Activated CD8-positive, alpha-beta memory T cell treated with anti-CD3 and anti-CD28 coated beads, Interleukin-2, amount 10 ng/mL, durations not matched to agents 7 days and 5 days (primary cell): ENCODE data around the gene BCORL1. TPM values are rescaled to one million over a fixed set of nuclear protein-coding genes. Genes with fewer than 3 reads are reported as not detected.
A peak's percentile ranks its signal among the peaks of the same experiment; 100 is the strongest.

Experiments
- ATAC-seq: fragments of 150-1000 bp; cut with Tn5 transposase; one replicate; pipeline ENCODE4 v1.10.0; 2021; ENCODE audit warnings: moderate library complexity
- CTCF ChIA-PET: fragments of 350-600 bp; sonication (Branson Sonifier 250); formaldehyde crosslinking; loops from one replicate; lab custom pipeline; 2021; ENCODE audit warnings: antibody characterized with exemption; lab: Charles Lee
- DNase-seq: peaks from one replicate; pipeline ENCODE4 v3.0.0-alpha.2; 2020
- H3K27ac Mint-ChIP-seq: one replicate; pipeline ENCODE4 v1.8.0; 2021; ENCODE audit warnings: mild to moderate bottlenecking, mixed read lengths
- H3K27me3 Mint-ChIP-seq: one replicate; pipeline ENCODE4 v1.8.0; 2021; ENCODE audit warnings: mixed read lengths
- H3K36me3 Mint-ChIP-seq: one replicate; pipeline ENCODE4 v1.8.0; 2021; ENCODE audit warnings: mild to moderate bottlenecking, mixed read lengths
- H3K4me1 Mint-ChIP-seq: one replicate; pipeline ENCODE4 v1.8.0; 2021; ENCODE audit warnings: mixed read lengths
- H3K4me3 Mint-ChIP-seq: one replicate; pipeline ENCODE4 v1.8.0; 2021; ENCODE audit warnings: mild to moderate bottlenecking, moderate library complexity, mixed read lengths
- H3K9me3 Mint-ChIP-seq: one replicate; pipeline ENCODE4 v1.8.0; 2022; ENCODE audit warnings: low read depth, mixed read lengths
- total RNA-seq, 2 experiments: library from RNA; stranded (reverse); gene quantifications; one replicate each; pipeline ENCODE4 v1.2.3, GENCODE V29; 2021

BCORL1 gene
- total RNA-seq, 2 experiments from 2014 or later = 9.1 to 10.2 TPM

GRCh38 chrX:130005089-130005807, 22.8 kb downstream of the BCORL1 start:
- no peak for ATAC-seq
- H3K36me3 Mint-ChIP-seq = peaks cover 7% of the 10 kb centered on the region
- no peak overlapping the region for H3K4me3 Mint-ChIP-seq
- DNase-seq = no peak
- H3K27me3 Mint-ChIP-seq = no peaks in the 10 kb centered on the region
- peaks cover 13% of the 10 kb centered on the region for H3K4me1 Mint-ChIP-seq
- CTCF ChIA-PET = interaction anchor here (1.2 kb wide), 1 partner anchor 22 kb away, joined by 4 read pairs; no protein-coding TSS in a partner anchor
- H3K27ac Mint-ChIP-seq = no peak overlapping the region
- H3K9me3 Mint-ChIP-seq = no peaks in the 10 kb centered on the region

DNA sequence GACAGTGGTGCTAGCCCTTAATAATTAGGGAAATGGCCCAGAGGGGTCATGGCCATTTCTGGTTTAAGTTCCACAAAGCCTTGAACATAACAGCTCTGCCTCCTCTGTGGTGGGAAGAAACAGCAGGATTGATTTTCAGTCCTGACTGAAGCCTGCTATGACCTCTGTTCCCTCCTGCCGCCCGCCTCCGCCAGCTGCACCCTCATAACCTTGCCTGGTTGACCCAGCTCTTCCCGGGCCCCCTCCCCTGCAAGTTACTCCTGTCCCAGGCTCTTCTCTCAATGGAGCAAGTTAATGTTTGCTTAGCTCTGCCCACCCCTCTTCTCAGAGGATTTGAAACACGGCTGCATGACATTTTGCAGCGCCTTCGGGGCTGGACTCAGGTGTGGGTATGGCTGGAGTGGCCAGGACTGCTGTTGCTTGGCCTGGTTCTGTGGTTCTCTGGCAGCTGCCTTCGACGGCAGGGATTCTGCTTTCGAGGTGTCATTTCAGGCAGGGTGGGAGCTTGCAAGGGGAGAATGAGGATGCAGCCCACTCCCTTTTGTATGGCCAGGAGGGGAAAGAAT, 27.3 kb downstream of the BCORL1 start:
- Mint-ChIP-seq H3K9me3 (no peaks in the 10 kb centered on the region), H3K27ac (no peak overlapping the region), H3K36me3 (peaks cover 6% of the 10 kb centered on the region), H3K27me3 (no peaks in the 10 kb centered on the region), H3K4me1 (no peaks in the 10 kb centered on the region), H3K4me3 (no peak overlapping the region)
- CTCF ChIA-PET = no interaction called here
- DNase-seq (no peak), ATAC-seq (no peak)

DNA sequence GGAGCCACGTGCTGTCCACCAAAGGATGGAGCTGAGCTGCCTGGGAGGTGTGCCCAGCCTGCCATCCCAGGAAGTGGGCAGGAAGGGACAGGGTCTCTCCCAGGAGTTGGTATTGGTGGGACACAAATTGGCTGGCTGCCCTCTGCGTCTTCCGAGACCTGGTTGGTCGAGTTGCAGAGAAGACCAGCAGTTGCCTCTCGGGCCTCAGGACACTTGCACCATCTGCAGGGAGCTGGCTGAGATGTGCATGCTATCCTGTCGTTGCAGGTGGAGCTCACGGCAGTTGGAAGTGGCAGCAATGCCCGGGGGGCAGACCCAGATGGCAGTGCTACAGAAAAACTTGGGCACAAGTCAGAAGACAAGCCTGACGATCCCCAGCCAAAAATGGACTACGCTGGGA, 30.2 kb downstream of the BCORL1 start:
- no peaks in the 10 kb centered on the region for H3K9me3 Mint-ChIP-seq

GRCh38 chrX:130013661-130014060, 31.2 kb downstream of the BCORL1 start:
- Mint-ChIP-seq H3K4me3 (no peak overlapping the region), H3K36me3 (no peaks in the 10 kb centered on the region)

More for the DNA sequence above, 30.2 kb downstream of the BCORL1 start:
- Mint-ChIP-seq H3K27me3 (no peaks in the 10 kb centered on the region), H3K4me1 (no peaks in the 10 kb centered on the region), H3K36me3 (no peaks in the 10 kb centered on the region), H3K4me3 (no peak overlapping the region), H3K27ac (no peak overlapping the region)
- DNase-seq = no peak
- CTCF ChIA-PET = interaction anchor here (1.2 kb wide), 1 partner anchor 16 kb away, joined by 4 read pairs; no protein-coding TSS in a partner anchor
- no peak for ATAC-seq

GRCh38 chrX:130014356-130014755, 31.9 kb downstream of the BCORL1 start:
- no peaks in the 10 kb centered on the region for H3K4me1 Mint-ChIP-seq
- no peak overlapping the region for H3K4me3 Mint-ChIP-seq
- ATAC-seq = no peak
- no peak for DNase-seq
- no peaks in the 10 kb centered on the region for H3K27me3 Mint-ChIP-seq
- H3K36me3 Mint-ChIP-seq = no peaks in the 10 kb centered on the region
- H3K27ac Mint-ChIP-seq = no peak overlapping the region
- CTCF ChIA-PET = no interaction called here
- no peaks in the 10 kb centered on the region for H3K9me3 Mint-ChIP-seq

More at GRCh38 chrX:130013661-130014060, 31.2 kb downstream of the BCORL1 start:
- ATAC-seq (no peak), DNase-seq (no peak)
- CTCF ChIA-PET = no interaction called here
- Mint-ChIP-seq H3K27me3 (no peaks in the 10 kb centered on the region), H3K4me1 (no peaks in the 10 kb centered on the region), H3K9me3 (no peaks in the 10 kb centered on the region), H3K27ac (no peak overlapping the region)

DNA sequence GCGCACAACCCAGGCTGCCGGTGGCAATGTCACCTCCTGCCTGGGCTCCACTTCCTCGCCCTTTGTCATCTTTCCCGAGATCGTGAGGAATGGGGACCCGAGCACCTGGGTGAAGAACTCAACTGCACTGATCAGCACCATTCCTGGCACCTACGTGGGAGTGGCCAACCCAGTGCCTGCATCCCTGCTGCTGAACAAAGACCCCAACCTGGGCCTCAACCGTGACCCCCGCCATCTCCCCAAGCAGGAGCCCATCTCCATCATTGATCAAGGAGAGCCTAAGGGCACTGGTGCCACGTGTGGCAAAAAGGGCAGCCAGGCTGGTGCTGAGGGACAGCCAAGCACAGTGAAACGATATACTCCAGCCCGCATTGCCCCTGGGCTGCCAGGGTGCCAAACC, 32.3 kb downstream of the BCORL1 start:
- no peaks in the 10 kb centered on the region for H3K4me1 Mint-ChIP-seq
- H3K36me3 Mint-ChIP-seq = no peaks in the 10 kb centered on the region
- ATAC-seq (no peak), DNase-seq (no peak)
- no peaks in the 10 kb centered on the region for H3K9me3 Mint-ChIP-seq
- no peak overlapping the region for H3K27ac Mint-ChIP-seq
- CTCF ChIA-PET = no interaction called here
- H3K4me3 Mint-ChIP-seq = no peak overlapping the region
- no peaks in the 10 kb centered on the region for H3K27me3 Mint-ChIP-seq

GRCh38 chrX:130015181-130015580, 32.7 kb downstream of the BCORL1 start:
- CTCF ChIA-PET = no interaction called here
- ATAC-seq = no peak
- H3K27ac Mint-ChIP-seq = no peak overlapping the region

GRCh38 chrX:130018143-130018542, 35.7 kb downstream of the BCORL1 start:
- H3K4me3 Mint-ChIP-seq = no peak overlapping the region
- DNase-seq (no peak), ATAC-seq (no peak)
- no peaks in the 10 kb centered on the region for H3K9me3 Mint-ChIP-seq
- H3K4me1 Mint-ChIP-seq = no peaks in the 10 kb centered on the region
- no peaks in the 10 kb centered on the region for H3K36me3 Mint-ChIP-seq
- no peak overlapping the region for H3K27ac Mint-ChIP-seq
- no peaks in the 10 kb centered on the region for H3K27me3 Mint-ChIP-seq
- CTCF ChIA-PET = interaction anchor here (2.9 kb wide), 1 partner anchor 10 kb away, joined by 14 read pairs; no protein-coding TSS in a partner anchor

More at GRCh38 chrX:130015181-130015580, 32.7 kb downstream of the BCORL1 start:
- H3K9me3 Mint-ChIP-seq = no peaks in the 10 kb centered on the region
- H3K27me3 Mint-ChIP-seq = no peaks in the 10 kb centered on the region
- H3K4me3 Mint-ChIP-seq = no peak overlapping the region
- DNase-seq = no peak
- H3K36me3 Mint-ChIP-seq = no peaks in the 10 kb centered on the region
- H3K4me1 Mint-ChIP-seq = no peaks in the 10 kb centered on the region

GRCh38 chrX:130020661-130021324, 38.4 kb downstream of the BCORL1 start:
- peaks cover 10% of the 10 kb centered on the region for H3K4me1 Mint-ChIP-seq
- DNase-seq = no peak
- no peaks in the 10 kb centered on the region for H3K9me3 Mint-ChIP-seq
- no peak overlapping the region for H3K27ac Mint-ChIP-seq
- no peak overlapping the region for H3K4me3 Mint-ChIP-seq
- H3K36me3 Mint-ChIP-seq = peaks cover 4% of the 10 kb centered on the region
- no peaks in the 10 kb centered on the region for H3K27me3 Mint-ChIP-seq
- no peak for ATAC-seq
- CTCF ChIA-PET = interaction anchor here (2.9 kb wide), 1 partner anchor 8 kb away, joined by 14 read pairs; no protein-coding TSS in a partner anchor

- H3K9me3 Mint-ChIP-seq = no peaks in the 10 kb centered on the region
- H3K27me3 Mint-ChIP-seq = no peaks in the 10 kb centered on the region
- peak; percentile 100 for ATAC-seq
- DNase-seq = peak; percentile 92
- peaks cover 13% of the 10 kb centered on the region for H3K4me1 Mint-ChIP-seq
- CTCF ChIA-PET = interaction anchor here (1.1 to 7.1 kb wide), 4 partner anchors 37 to 388 kb away, joined by 3 to 107 read pairs (median 4); no protein-coding TSS in a partner anchor
- peaks cover 7% of the 10 kb centered on the region for H3K36me3 Mint-ChIP-seq
- H3K4me3 Mint-ChIP-seq = peak overlapping the region; percentile 64
- H3K27ac Mint-ChIP-seq = peak overlapping the region; percentile 77
Observed at GRCh38 chrX:130024127-130024526, 41.7 kb downstream of the BCORL1 start.

GRCh38 chrX:130025256-130025655, 42.8 kb downstream of the BCORL1 start:
- Mint-ChIP-seq H3K4me3 (no peak overlapping the region), H3K27me3 (no peaks in the 10 kb centered on the region), H3K4me1 (peaks cover 13% of the 10 kb centered on the region), H3K36me3 (peaks cover 7% of the 10 kb centered on the region), H3K9me3 (no peaks in the 10 kb centered on the region), H3K27ac (no peak overlapping the region)
- no peak for DNase-seq
- no peak for ATAC-seq
- CTCF ChIA-PET = interaction anchor here (0.6 to 7.1 kb wide), 4 partner anchors 36 to 335 kb away, joined by 3 to 107 read pairs (median 4); no protein-coding TSS in a partner anchor

DNA sequence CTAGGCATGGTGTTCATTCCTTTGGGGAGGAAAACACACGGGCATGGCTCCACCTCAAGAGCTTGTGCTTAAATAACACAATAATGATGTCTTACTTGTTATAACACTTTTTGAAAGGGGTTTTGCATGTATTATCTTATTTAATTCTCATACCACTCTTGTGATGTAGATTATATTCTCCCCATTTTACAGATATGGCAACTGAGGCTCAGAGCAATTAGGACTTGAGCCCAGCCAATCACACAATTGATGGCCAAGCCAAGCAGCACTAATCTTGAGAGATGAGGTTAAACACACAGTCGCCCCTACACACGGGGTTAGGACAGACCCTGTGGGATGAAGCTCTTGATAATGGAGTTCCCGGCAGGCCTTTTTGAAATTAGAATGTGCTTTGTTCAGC, 45.1 kb downstream of the BCORL1 start:
- Mint-ChIP-seq H3K27me3 (no peaks in the 10 kb centered on the region), H3K4me1 (peaks cover 13% of the 10 kb centered on the region), H3K27ac (no peak overlapping the region), H3K4me3 (no peak overlapping the region), H3K36me3 (peaks cover 10% of the 10 kb centered on the region), H3K9me3 (no peaks in the 10 kb centered on the region)
- DNase-seq (no peak), ATAC-seq (no peak)
- CTCF ChIA-PET = interaction anchor here (0.7 to 7.1 kb wide), 19 partner anchors 8 to 423 kb away, joined by 3 to 107 read pairs (median 5); no protein-coding TSS in a partner anchor

DNA sequence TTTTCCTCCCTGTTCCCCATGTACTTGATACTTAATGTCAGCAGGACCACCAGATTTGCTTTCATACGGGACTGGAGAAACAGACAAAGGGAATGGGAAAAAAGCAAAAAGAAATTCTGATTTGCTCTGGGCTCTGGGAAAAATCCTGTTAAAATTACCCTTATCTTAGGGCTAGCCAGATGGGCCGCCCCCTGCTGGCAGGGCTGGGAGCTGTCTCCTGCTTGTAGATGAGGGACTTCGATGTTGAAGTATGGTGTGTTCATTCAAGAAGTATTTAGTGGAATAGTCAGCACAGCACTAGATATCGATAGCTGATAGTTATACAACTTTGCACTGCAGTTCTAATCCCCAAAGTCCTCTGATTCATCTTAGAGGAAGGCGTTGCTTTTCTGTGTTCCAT, 45.8 kb downstream of the BCORL1 start:
- DNase-seq (peak; percentile 56), ATAC-seq (no peak)
- Mint-ChIP-seq H3K4me3 (no peak overlapping the region), H3K27ac (no peak overlapping the region), H3K36me3 (peaks cover 10% of the 10 kb centered on the region), H3K4me1 (peaks cover 13% of the 10 kb centered on the region), H3K9me3 (no peaks in the 10 kb centered on the region), H3K27me3 (no peaks in the 10 kb centered on the region)
- CTCF ChIA-PET = interaction anchor here (0.7 to 7.1 kb wide), 22 partner anchors 9 to 423 kb away, joined by 3 to 107 read pairs (median 4); no protein-coding TSS in a partner anchor
